ENCODE results near the gene KCTD19. TPM values are rescaled to one million over a fixed set of nuclear protein-coding genes. Genes with fewer than 3 reads are reported as not detected.

Gene KCTD19
- total and polyA plus RNA-seq, 5 donors from 2014 or later: not detected

DNA sequence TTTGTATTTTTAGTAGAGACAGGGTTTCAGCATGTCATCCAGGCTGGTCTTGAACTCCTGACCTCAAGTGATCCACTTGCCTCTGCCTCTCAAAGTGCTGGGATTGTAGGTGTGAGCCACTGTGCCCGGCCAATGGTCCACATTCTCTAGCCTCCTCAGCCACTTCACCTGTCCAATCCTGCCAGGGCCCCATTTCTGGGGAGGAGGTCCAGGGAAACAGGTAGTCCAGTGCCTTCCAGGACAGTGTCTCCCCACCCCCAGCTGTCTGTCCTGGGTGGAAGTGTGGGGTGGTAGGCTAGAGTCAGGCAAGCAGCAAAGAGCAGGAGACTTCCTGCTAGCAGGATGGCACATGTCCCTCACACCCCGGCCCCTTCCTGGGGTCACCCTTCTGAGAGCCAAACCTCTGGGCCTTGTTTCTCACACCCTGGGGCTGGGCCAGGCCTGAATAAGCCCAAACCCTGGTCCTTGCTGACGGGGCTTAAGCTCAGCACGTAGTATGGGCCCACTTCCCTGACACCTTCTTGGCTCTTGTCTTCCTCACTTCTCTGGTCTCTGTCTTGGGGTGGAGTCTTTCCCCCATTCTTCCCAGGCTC is 84.3 kb downstream of the KCTD19 start:
- DNase-seq (no peak), ATAC-seq (ENCODE audit: low read depth in 2 of 2) (no peak)
- H3K27ac Mint-ChIP-seq: peak overlapping the region in 2 of 3 donors; percentile 57 to 85
- H3K4me1 ChIP-seq (ENCODE audit: control insufficient read depth, insufficient read depth, low read length, poor library complexity, severe bottlenecking): peaks cover 36% of the 10 kb centered on the region
- H3K36me3 Mint-ChIP-seq: peaks cover 21% of the 10 kb centered on the region
- no peaks in the 10 kb centered on the region for H3K27me3 Mint-ChIP-seq
- H3K36me3 ChIP-seq (ENCODE audit: control insufficient read depth, insufficient read depth, low read length): peaks cover 23% of the 10 kb centered on the region
- no peak overlapping the region for H3K4me3 ChIP-seq (ENCODE audit: low read depth, low read length)
- no peak overlapping the region for H3K4me3 Mint-ChIP-seq
- H3K9me3 ChIP-seq (ENCODE audit: control insufficient read depth in 2 of 2, low read length in 2 of 2): no peaks in the 10 kb centered on the region
- peaks cover 0 to 1% (median 0%) of the 10 kb centered on the region in 7 donors for H3K9me3 Mint-ChIP-seq
- H3K27ac ChIP-seq (ENCODE audit: insufficient read depth, low read length, poor library complexity, severe bottlenecking): no peak overlapping the region
- H3K4me1 Mint-ChIP-seq: peaks cover 9 to 32% (median 16%) of the 10 kb centered on the region in 4 donors
- no peaks in the 10 kb centered on the region for H3K27me3 ChIP-seq (ENCODE audit: control insufficient read depth, insufficient read depth, low read length)

DNA sequence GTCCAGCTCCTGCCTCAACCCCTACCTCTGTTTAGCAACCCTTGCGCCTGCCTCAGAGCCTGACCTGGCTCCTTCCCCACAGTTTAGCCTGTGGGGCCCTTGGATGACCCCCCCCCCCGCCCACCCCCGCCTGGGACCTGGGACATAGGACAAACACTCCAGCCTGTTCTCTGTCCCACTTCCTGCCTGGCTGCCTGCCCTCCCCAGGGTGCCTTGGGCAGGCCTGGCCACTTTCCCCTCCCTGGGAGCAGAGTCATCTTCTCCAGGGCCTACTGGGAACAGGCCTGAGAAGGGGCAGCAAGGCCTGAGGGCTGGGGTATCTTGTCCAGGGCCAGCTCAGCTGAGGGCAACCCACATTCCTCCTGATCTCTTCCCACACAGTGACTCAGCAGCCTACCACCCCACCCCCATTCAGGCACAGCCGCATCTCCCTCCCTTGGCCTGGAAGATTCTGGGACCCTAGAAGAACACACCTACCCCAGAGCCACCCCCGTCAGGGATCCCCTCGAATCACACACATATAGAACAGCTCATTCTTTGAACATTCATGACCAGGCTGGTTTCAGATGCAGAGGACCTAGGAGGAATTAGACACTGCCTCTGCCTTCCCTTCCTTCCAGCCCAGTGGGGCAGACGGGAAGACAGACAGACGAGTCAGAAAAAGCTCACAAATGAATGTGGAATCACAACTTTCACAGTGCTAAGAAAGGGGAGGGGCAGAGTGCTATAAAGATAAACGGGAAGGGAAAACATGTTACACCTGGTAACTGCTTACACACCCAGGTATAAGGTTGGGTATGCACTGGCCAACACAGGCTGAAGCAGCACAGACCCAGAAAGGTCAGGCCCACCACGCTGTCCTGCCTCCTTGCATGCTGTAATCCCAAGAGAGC is 85.3 kb downstream of the KCTD19 start:
- Mint-ChIP-seq H3K9me3 (peaks cover 0 to 1% (median 0%) of the 10 kb centered on the region in 7 donors), H3K4me3 (peak overlapping the region in 1 of 4 donors; percentile 73), H3K27ac (peak overlapping the region in 2 of 3 donors; percentile 23 to 41), H3K27me3 (no peaks in the 10 kb centered on the region), H3K4me1 (peaks cover 9 to 27% (median 12%) of the 10 kb centered on the region in 4 donors), H3K36me3 (peaks cover 26% of the 10 kb centered on the region)
- ATAC-seq (ENCODE audit: low read depth in 2 of 2) (no peak), DNase-seq (no peak)
- Histone ChIP-seq H3K36me3 (ENCODE audit: control insufficient read depth, insufficient read depth, low read length) (peaks cover 26% of the 10 kb centered on the region), H3K4me1 (ENCODE audit: control insufficient read depth, insufficient read depth, low read length, poor library complexity, severe bottlenecking) (peaks cover 27% of the 10 kb centered on the region), H3K9me3 (ENCODE audit: control insufficient read depth in 2 of 2, low read length in 2 of 2) (no peaks in the 10 kb centered on the region), H3K27ac (ENCODE audit: insufficient read depth, low read length, poor library complexity, severe bottlenecking) (no peak overlapping the region), H3K27me3 (ENCODE audit: control insufficient read depth, insufficient read depth, low read length) (no peaks in the 10 kb centered on the region), H3K4me3 (ENCODE audit: low read depth, low read length) (no peak overlapping the region)

DNA sequence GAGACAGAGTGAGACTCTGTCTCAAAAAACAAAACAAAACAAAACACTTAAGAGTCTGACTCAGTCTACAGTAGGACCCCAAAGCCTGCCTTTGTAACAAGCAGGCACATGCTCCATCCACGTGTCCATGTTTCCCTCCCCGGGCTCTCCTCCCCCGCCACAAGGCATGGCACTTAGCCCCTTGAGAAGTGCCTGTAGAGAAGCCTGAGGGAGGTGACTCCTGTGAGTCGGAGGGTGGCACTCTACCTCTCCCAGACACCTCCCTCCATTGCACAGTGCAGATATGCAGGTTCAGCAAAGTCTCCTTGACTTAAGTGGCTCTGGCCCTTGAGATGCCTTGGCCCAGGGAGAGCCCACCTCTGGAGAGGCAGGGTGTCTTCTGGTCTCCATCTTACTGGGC is 86.0 kb downstream of the KCTD19 start:
- DNase-seq: no peak

More for the DNA sequence above, 86.0 kb downstream of the KCTD19 start:
- Mint-ChIP-seq H3K4me3 (no peak overlapping the region), H3K4me1 (peaks cover 9 to 25% (median 11%) of the 10 kb centered on the region in 4 donors), H3K9me3 (peaks cover 0 to 1% (median 0%) of the 10 kb centered on the region in 7 donors), H3K27me3 (no peaks in the 10 kb centered on the region), H3K36me3 (peaks cover 29% of the 10 kb centered on the region), H3K27ac (no peak overlapping the region)
- no peaks in the 10 kb centered on the region for H3K9me3 ChIP-seq (ENCODE audit: control insufficient read depth in 2 of 2, low read length in 2 of 2)
- no peak overlapping the region for H3K4me3 ChIP-seq (ENCODE audit: low read depth, low read length)
- H3K27ac ChIP-seq (ENCODE audit: insufficient read depth, low read length, poor library complexity, severe bottlenecking): no peak overlapping the region
- peaks cover 26% of the 10 kb centered on the region for H3K36me3 ChIP-seq (ENCODE audit: control insufficient read depth, insufficient read depth, low read length)
- peaks cover 19% of the 10 kb centered on the region for H3K4me1 ChIP-seq (ENCODE audit: control insufficient read depth, insufficient read depth, low read length, poor library complexity, severe bottlenecking)
- H3K27me3 ChIP-seq (ENCODE audit: control insufficient read depth, insufficient read depth, low read length): no peaks in the 10 kb centered on the region
- no peak for ATAC-seq (ENCODE audit: low read depth in 2 of 2)

Other genes with a start within 250 kb of the KCTD19 start
- 19.2 TPM for gene PHAF1, start 216.8 kb downstream of the KCTD19 start, total RNA-seq
- 10 to 100 TPM; 10.0 to 12.2 (median 11.4) TPM for gene PHAF1, start 216.8 kb downstream of the KCTD19 start, polyA plus RNA-seq
- gene B3GNT9, start 175.7 kb downstream of the KCTD19 start, total RNA-seq: 3.4 TPM
- 1 to 10 TPM in 3 of 4 donors, under 1 TPM in 1; 0.44 to 1.3 (median 1.2) TPM for gene B3GNT9, start 175.7 kb downstream of the KCTD19 start, polyA plus RNA-seq
- gene TRADD, start 166.8 kb downstream of the KCTD19 start, total RNA-seq: 50.3 TPM
- gene TRADD, start 166.8 kb downstream of the KCTD19 start, polyA plus RNA-seq: 10 to 100 TPM; 66.4 to 92.4 (median 88.1) TPM
- gene FBXL8, start 166.8 kb downstream of the KCTD19 start, total RNA-seq: 16.6 TPM
- 1 to 10 TPM; 2.5 to 6.6 (median 4.0) TPM for gene FBXL8, start 166.8 kb downstream of the KCTD19 start, polyA plus RNA-seq
- 34.4 TPM for gene HSF4, start 162.0 kb downstream of the KCTD19 start, total RNA-seq
- gene HSF4, start 162.0 kb downstream of the KCTD19 start, polyA plus RNA-seq: not detected
- gene NOL3, start 156.2 kb downstream of the KCTD19 start, total RNA-seq: 2.3 TPM
- not detected for gene NOL3, start 156.2 kb downstream of the KCTD19 start, polyA plus RNA-seq
- gene MATCAP1, start 142.8 kb downstream of the KCTD19 start, total RNA-seq: 19.6 TPM
- gene MATCAP1, start 142.8 kb downstream of the KCTD19 start, polyA plus RNA-seq: under 1 TPM in 1 of 4 donors, not detected in 3; 0.80 TPM
- gene EXOC3L1, start 136.6 kb downstream of the KCTD19 start, total RNA-seq: 0.86 TPM
- gene EXOC3L1, start 136.6 kb downstream of the KCTD19 start, polyA plus RNA-seq: under 1 TPM in 2 of 4 donors, not detected in 2; 0.25 to 0.35 TPM
- 63.7 TPM for gene E2F4, start 134.6 kb downstream of the KCTD19 start, total RNA-seq
- 10 to 100 TPM; 46.8 to 54.9 (median 48.9) TPM for gene E2F4, start 134.6 kb downstream of the KCTD19 start, polyA plus RNA-seq
- 2.2 TPM for gene ELMO3, start 127.6 kb downstream of the KCTD19 start, total RNA-seq
- gene ELMO3, start 127.6 kb downstream of the KCTD19 start, polyA plus RNA-seq: under 1 TPM in 1 of 4 donors, not detected in 3; 0.09 TPM
- 31.0 TPM for gene TMEM208, start 99.6 kb downstream of the KCTD19 start, total RNA-seq
- 100 to 1,000 TPM in 2 of 4 donors, 10 to 100 TPM in 2; 91.8 to 141 (median 98.7) TPM for gene TMEM208, start 99.6 kb downstream of the KCTD19 start, polyA plus RNA-seq
- 34.5 TPM for gene FHOD1, start 79.3 kb downstream of the KCTD19 start, total RNA-seq
- gene FHOD1, start 79.3 kb downstream of the KCTD19 start, polyA plus RNA-seq: 1 to 10 TPM; 1.9 to 4.5 (median 3.4) TPM
- 1.3 TPM for gene SLC9A5, start 77.8 kb downstream of the KCTD19 start, total RNA-seq
- not detected for gene SLC9A5, start 77.8 kb downstream of the KCTD19 start, polyA plus RNA-seq
- gene PLEKHG4, start 47.2 kb downstream of the KCTD19 start, total RNA-seq: 10.0 TPM
- gene PLEKHG4, start 47.2 kb downstream of the KCTD19 start, polyA plus RNA-seq: 1 to 10 TPM; 1.4 to 5.3 (median 2.8) TPM
- not detected for gene LRRC36, start 74 bp upstream of the KCTD19 start, total RNA-seq
- not detected for gene LRRC36, start 74 bp upstream of the KCTD19 start, polyA plus RNA-seq
- not detected for gene TPPP3, start 66.8 kb upstream of the KCTD19 start, total RNA-seq
- gene TPPP3, start 66.8 kb upstream of the KCTD19 start, polyA plus RNA-seq: not detected
- gene ZDHHC1, start 89.7 kb upstream of the KCTD19 start, total RNA-seq: not detected
- gene ZDHHC1, start 89.7 kb upstream of the KCTD19 start, polyA plus RNA-seq: under 1 TPM in 1 of 4 donors, not detected in 3; 0.60 TPM
- not detected for gene HSD11B2, start 104.4 kb upstream of the KCTD19 start, total RNA-seq
- gene HSD11B2, start 104.4 kb upstream of the KCTD19 start, polyA plus RNA-seq: not detected
- 92.5 TPM for gene ATP6V0D1, start 154.4 kb upstream of the KCTD19 start, total RNA-seq
- 100 to 1,000 TPM; 119 to 141 (median 133) TPM for gene ATP6V0D1, start 154.4 kb upstream of the KCTD19 start, polyA plus RNA-seq
- not detected for gene AGRP, start 156.8 kb upstream of the KCTD19 start, total RNA-seq
- not detected for gene AGRP, start 156.8 kb upstream of the KCTD19 start, polyA plus RNA-seq
- gene RIPOR1, start 202.1 kb upstream of the KCTD19 start, total RNA-seq: 16.6 TPM
- 1 to 10 TPM in 3 of 4 donors, under 1 TPM in 1; 0.91 to 3.1 (median 2.1) TPM for gene RIPOR1, start 202.1 kb upstream of the KCTD19 start, polyA plus RNA-seq
- 63.6 TPM for gene CTCF, start 235.8 kb upstream of the KCTD19 start, total RNA-seq
- gene CTCF, start 235.8 kb upstream of the KCTD19 start, polyA plus RNA-seq: 10 to 100 TPM; 44.5 to 80.2 (median 52.9) TPM